ENCODE measurements around the gene PITRM1.
"Not testable (repeated sequence)": the region's sequence is repeated elsewhere in the genome, so short reads cannot be mapped to it uniquely, and the experiment has no call there.

Gene PITRM1

GRCh38 chr10:3111621-3112163 lies 60.9 kb downstream of the PITRM1 start:
- DNase-seq (ENCODE audit: low spot score in 2 of 2) = no peak
- no peaks in the 10 kb centered on the region for H3K9me3 Mint-ChIP-seq
- no peak overlapping the region for H3K4me3 Mint-ChIP-seq
- H3K4me1 Mint-ChIP-seq = peaks cover 24% of the 10 kb centered on the region
- peaks cover 100% of the 10 kb centered on the region for H3K36me3 Mint-ChIP-seq
- ATAC-seq = no peak
- H3K27ac Mint-ChIP-seq = no peak overlapping the region

GRCh38 chr10:3110782-3111620 lies 61.6 kb downstream of the PITRM1 start:
- DNase-seq (ENCODE audit: low spot score in 2 of 2) = no peak
- Mint-ChIP-seq H3K4me3 (no peak overlapping the region), H3K27ac (peak overlapping the region; percentile 6), H3K9me3 (no peaks in the 10 kb centered on the region), H3K4me1 (peaks cover 24% of the 10 kb centered on the region), H3K36me3 (peaks cover 98% of the 10 kb centered on the region)
- ATAC-seq = no peak

GRCh38 chr10:3109633-3110032 lies 62.9 kb downstream of the PITRM1 start:
- Mint-ChIP-seq H3K4me3 (no peak overlapping the region), H3K36me3 (peaks cover 98% of the 10 kb centered on the region), H3K4me1 (peaks cover 17% of the 10 kb centered on the region), H3K9me3 (no peaks in the 10 kb centered on the region), H3K27ac (no peak overlapping the region)
- DNase-seq (ENCODE audit: low spot score in 2 of 2) (no peak), ATAC-seq (no peak)

- H3K4me1 Mint-ChIP-seq = peaks cover 14% of the 10 kb centered on the region
- H3K4me3 Mint-ChIP-seq = no peak overlapping the region
- H3K9me3 Mint-ChIP-seq = no peaks in the 10 kb centered on the region
- ATAC-seq = no peak
- no peak for DNase-seq (ENCODE audit: low spot score in 2 of 2)
- no peak overlapping the region for H3K27ac Mint-ChIP-seq
- peaks cover 98% of the 10 kb centered on the region for H3K36me3 Mint-ChIP-seq
Observed at GRCh38 chr10:3109196-3109595, 63.4 kb downstream of the PITRM1 start.

GRCh38 chr10:3108575-3109105 lies 63.9 kb downstream of the PITRM1 start:
- H3K27ac Mint-ChIP-seq = no peak overlapping the region

GRCh38 chr10:3108033-3108432 lies 64.5 kb downstream of the PITRM1 start:
- Mint-ChIP-seq H3K4me3 (no peak overlapping the region), H3K27ac (no peak overlapping the region), H3K9me3 (no peaks in the 10 kb centered on the region), H3K4me1 (peaks cover 14% of the 10 kb centered on the region), H3K36me3 (peaks cover 98% of the 10 kb centered on the region)
- DNase-seq (ENCODE audit: low spot score in 2 of 2) (no peak), ATAC-seq (no peak)

More at GRCh38 chr10:3108575-3109105, 63.9 kb downstream of the PITRM1 start:
- no peaks in the 10 kb centered on the region for H3K9me3 Mint-ChIP-seq
- ATAC-seq (no peak), DNase-seq (ENCODE audit: low spot score in 2 of 2) (no peak)
- H3K36me3 Mint-ChIP-seq = peaks cover 98% of the 10 kb centered on the region
- no peak overlapping the region for H3K4me3 Mint-ChIP-seq
- H3K4me1 Mint-ChIP-seq = peaks cover 14% of the 10 kb centered on the region

GRCh38 chr10:3107426-3107961 lies 65.1 kb downstream of the PITRM1 start:
- Mint-ChIP-seq H3K36me3 (peaks cover 98% of the 10 kb centered on the region), H3K4me1 (peaks cover 14% of the 10 kb centered on the region), H3K27ac (no peak overlapping the region), H3K4me3 (no peak overlapping the region), H3K9me3 (no peaks in the 10 kb centered on the region)
- ATAC-seq (no peak), DNase-seq (ENCODE audit: low spot score in 2 of 2) (no peak)

- no peak for ATAC-seq
- H3K4me1 Mint-ChIP-seq = peaks cover 14% of the 10 kb centered on the region
- no peaks in the 10 kb centered on the region for H3K9me3 Mint-ChIP-seq
- no peak for DNase-seq (ENCODE audit: low spot score in 2 of 2)
- peaks cover 98% of the 10 kb centered on the region for H3K36me3 Mint-ChIP-seq
- H3K27ac Mint-ChIP-seq = no peak overlapping the region
- no peak overlapping the region for H3K4me3 Mint-ChIP-seq
Observed at GRCh38 chr10:3106928-3107425, 65.6 kb downstream of the PITRM1 start.

- not testable (repeated sequence) for H3K27ac Mint-ChIP-seq; DNase-seq (ENCODE audit: low spot score in 2 of 2); H3K4me3 Mint-ChIP-seq; H3K9me3 Mint-ChIP-seq; ATAC-seq
- peaks cover 98% of the 10 kb centered on the region for H3K36me3 Mint-ChIP-seq
- H3K4me1 Mint-ChIP-seq = peaks cover 14% of the 10 kb centered on the region
Observed at GRCh38 chr10:3106328-3106727, 66.3 kb downstream of the PITRM1 start.

- DNase-seq (ENCODE audit: low spot score in 2 of 2) (no peak), ATAC-seq (peak; percentile 24)
- Mint-ChIP-seq H3K4me1 (peaks cover 10% of the 10 kb centered on the region), H3K36me3 (peaks cover 98% of the 10 kb centered on the region), H3K9me3 (no peaks in the 10 kb centered on the region), H3K27ac (no peak overlapping the region), H3K4me3 (no peak overlapping the region)
Observed at GRCh38 chr10:3105905-3106304, 66.7 kb downstream of the PITRM1 start.

- DNase-seq (ENCODE audit: low spot score in 2 of 2) (no peak), ATAC-seq (no peak)
- Mint-ChIP-seq H3K4me1 (peaks cover 9% of the 10 kb centered on the region), H3K27ac (no peak overlapping the region), H3K4me3 (no peak overlapping the region), H3K36me3 (peaks cover 98% of the 10 kb centered on the region), H3K9me3 (no peaks in the 10 kb centered on the region)
Observed at GRCh38 chr10:3105166-3105565, 67.4 kb downstream of the PITRM1 start.

GRCh38 chr10:3104251-3104918 lies 68.2 kb downstream of the PITRM1 start:
- DNase-seq (ENCODE audit: low spot score in 2 of 2) (no peak), ATAC-seq (no peak)
- Mint-ChIP-seq H3K4me1 (peaks cover 12% of the 10 kb centered on the region), H3K9me3 (no peaks in the 10 kb centered on the region), H3K36me3 (peaks cover 98% of the 10 kb centered on the region), H3K27ac (no peak overlapping the region), H3K4me3 (no peak overlapping the region)

GRCh38 chr10:3103646-3104045 lies 68.9 kb downstream of the PITRM1 start:
- Mint-ChIP-seq H3K27ac (no peak overlapping the region), H3K36me3 (peaks cover 98% of the 10 kb centered on the region), H3K4me3 (no peak overlapping the region), H3K4me1 (peaks cover 15% of the 10 kb centered on the region), H3K9me3 (no peaks in the 10 kb centered on the region)
- no peak for DNase-seq (ENCODE audit: low spot score in 2 of 2)
- ATAC-seq = no peak

- Mint-ChIP-seq H3K9me3 (no peaks in the 10 kb centered on the region), H3K4me3 (no peak overlapping the region), H3K27ac (no peak overlapping the region), H3K36me3 (peaks cover 98% of the 10 kb centered on the region), H3K4me1 (peaks cover 15% of the 10 kb centered on the region)
- DNase-seq (ENCODE audit: low spot score in 2 of 2) (no peak), ATAC-seq (no peak)
Observed at GRCh38 chr10:3102720-3103427, 69.7 kb downstream of the PITRM1 start.

All from stimulated activated effector memory CD8-positive, alpha-beta T cell treated with anti-CD3 and anti-CD28 coated beads, Interleukin-12 subunit alpha, Interleukin-12 subunit beta, amount 100 ng/mL, for 72 hours (primary cell).